HCT116 (cell line): ENCODE results near the gene DTNBP1. TPM values are rescaled to one million over a fixed set of nuclear protein-coding genes. Genes with fewer than 3 reads are reported as not detected.

Experiments used
- ATAC-seq: fragments of 200-7000 bp; cut with Tn5 transposase; 2 replicates; pipeline ENCODE4 v1.9.1; 2020; ENCODE audit warnings: mild to moderate bottlenecking, moderate library complexity
- BruUV-seq: library from RNA; stranded (reverse); fragments of 400-500 nt; replicated peaks from 2 replicates; lab custom pipeline; 2021; lab: Mats Ljungman, UMichigan
- CTCF ChIA-PET: fragments of 300-600 bp; sonication (Branson Sonifier 250); formaldehyde crosslinking; loops from one replicate; lab custom pipeline; 2021; ENCODE audit warnings: antibody characterized with exemption; lab: Charles Lee
- POLR2A ChIA-PET: fragments of 300-600, 350-600 bp; sonication (Branson Sonifier 250); formaldehyde crosslinking; loops from one replicate; lab custom pipeline; 2021; ENCODE audit warnings: antibody characterized with exemption; lab: Charles Lee
- RAD21 ChIA-PET, 2 experiments: fragments of 300-600 bp; sonication (Branson Sonifier 250); formaldehyde crosslinking; loops; one replicate each; lab custom pipeline; 2023; ENCODE audit warnings: low total read pairs in 2 of 2; ENCODE audit not compliant: uncharacterized antibody in 2 of 2, unreplicated experiment in 2 of 2, low non-redundant PET in 1 of 2; lab: Charles Lee
- DNase-seq: peaks from one replicate; pipeline ENCODE4 v3.0.0-alpha.2; 2010; ENCODE audit warnings: low read depth, low spot score
- H2AFZ ChIP-seq: fragments of 200-600 bp; shearing (Covaris generic), sonication (generic); 2 replicates; pipeline ENCODE4 v1.6.1; 2017; ENCODE audit warnings: low read depth, mixed run types, mixed read lengths, antibody characterized with exemption, low read length; ENCODE audit not compliant: poor library complexity, severe bottlenecking
- H3K27ac ChIP-seq: 2 replicates; pipeline ENCODE4 v1.5.1; 2012; ENCODE audit warnings: low read depth, low read length
- H3K27me3 ChIP-seq: fragments of 200-600 bp; sonication (generic); 2 replicates; pipeline ENCODE4 v1.6.1; 2016; ENCODE audit warnings: mixed run types, low read length, mixed read lengths; ENCODE audit not compliant: insufficient read depth
- H3K36me3 ChIP-seq, 2 experiments: fragments of 200-500 bp in 1 of 2; fragments of 200-600 bp in 1 of 2; sonication (Bioruptor generic) in 1 of 2; sonication (generic) in 1 of 2; 2 replicates each; pipeline versions ENCODE4 v1.5.1 to v1.6.1; 2014 to 2016; ENCODE audit warnings: low read length in 2 of 2, inconsistent platforms in 1 of 2, mixed read lengths in 1 of 2, mixed run types in 1 of 2; ENCODE audit not compliant: insufficient read depth in 2 of 2, control insufficient read depth in 1 of 2
- H3K4me1 ChIP-seq, 2 experiments: fragments of 200-600 bp in 1 of 2; sonication (generic) in 1 of 2; 2 replicates each; pipeline versions ENCODE4 v1.5.1 to v1.6.1; 2012 to 2017; ENCODE audit warnings: low read length in 2 of 2, inconsistent platforms in 1 of 2, mild to moderate bottlenecking in 1 of 2, mixed read lengths in 1 of 2, mixed run types in 1 of 2, moderate library complexity in 1 of 2; ENCODE audit not compliant: insufficient read depth in 2 of 2, control insufficient read depth in 1 of 2
- H3K4me2 ChIP-seq: fragments of 200-600 bp; sonication (generic); 2 replicates; pipeline ENCODE4 v1.6.1; 2017; ENCODE audit warnings: mixed run types, low read length, mixed read lengths
- H3K4me3 ChIP-seq, 2 experiments: fragments of 200-600 bp in 1 of 2; sonication (generic) in 1 of 2; replicated peaks in 1 of 2; 2 replicates each; pipeline ENCODE4 v1.5.1; 2011 to 2016; ENCODE audit warnings: low read length in 2 of 2, control low read depth in 1 of 2, low read depth in 1 of 2, mild to moderate bottlenecking in 1 of 2, mixed read lengths in 1 of 2, mixed run types in 1 of 2
- H3K79me2 ChIP-seq: fragments of 200-600 bp; sonication (generic); 2 replicates; pipeline ENCODE4 v1.6.1; 2017; ENCODE audit warnings: mild to moderate bottlenecking, mixed run types, low read length, moderate library complexity, mixed read lengths; ENCODE audit not compliant: insufficient read depth
- H3K9ac ChIP-seq: fragments of 200-600 bp; sonication (generic); 2 replicates; pipeline ENCODE4 v1.6.1; 2016; ENCODE audit warnings: low read length, mixed read lengths
- H3K9me2 ChIP-seq: fragments of 200-600 bp; sonication (generic), shearing (Covaris generic); 2 replicates; pipeline ENCODE4 v1.6.1; 2017; ENCODE audit warnings: mixed run types, mild to moderate bottlenecking, moderate library complexity; ENCODE audit not compliant: insufficient read depth
- H3K9me3 ChIP-seq, 2 experiments: fragments of 200-500 bp in 1 of 2; fragments of 200-600 bp in 1 of 2; sonication (Bioruptor generic) in 1 of 2; sonication (generic) in 1 of 2; 2 replicates each; pipeline ENCODE4 v1.6.1; 2014 to 2017; ENCODE audit warnings: low read length in 2 of 2, mixed read lengths in 2 of 2, inconsistent platforms in 1 of 2, low read depth in 1 of 2, mild to moderate bottlenecking in 1 of 2, mixed run types in 1 of 2, moderate library complexity in 1 of 2; ENCODE audit not compliant: control insufficient read depth in 1 of 2, insufficient read depth in 1 of 2
- H4K20me1 ChIP-seq: fragments of 200-600 bp; sonication (generic), shearing (Covaris generic); 2 replicates; pipeline ENCODE4 v1.6.1; 2017; ENCODE audit warnings: mixed run types, mild to moderate bottlenecking, moderate library complexity; ENCODE audit not compliant: insufficient read depth
- CBX3 ChIP-seq: IDR thresholded peaks from 2 replicates; pipeline ENCODE4 v1.6.1; 2012; ENCODE audit warnings: low read depth
- CEBPB ChIP-seq: IDR thresholded peaks from 2 replicates; pipeline ENCODE4 v1.6.1; 2012; ENCODE audit warnings: low read depth
- ELF1 ChIP-seq: IDR thresholded peaks from 2 replicates; pipeline ENCODE4 v1.6.1; 2012; ENCODE audit warnings: low read depth, borderline replicate concordance
- EZH2 ChIP-seq: fragments of 200-600 bp; sonication (generic); IDR thresholded peaks from 2 replicates; pipeline ENCODE4 v1.6.1; 2017; ENCODE audit warnings: antibody characterized with exemption, mixed run types
- FOSL1 ChIP-seq: IDR thresholded peaks from 2 replicates; pipeline ENCODE4 v1.6.1; 2012; ENCODE audit warnings: low read depth
- JUND ChIP-seq: IDR thresholded peaks from 2 replicates; pipeline ENCODE4 v1.6.1; 2012
- POLR2A ChIP-seq: IDR thresholded peaks from 2 replicates; pipeline ENCODE4 v1.7.0; 2011; ENCODE audit warnings: borderline replicate concordance; ENCODE audit not compliant: insufficient read depth, insufficient read length; ENCODE audit errors: extremely low read depth
- POLR2AphosphoS5 ChIP-seq: IDR thresholded peaks from 2 replicates; pipeline ENCODE4 v1.6.1; 2011; ENCODE audit warnings: mild to moderate bottlenecking, low read depth, low read length, moderate library complexity
- RAD21 ChIP-seq: IDR thresholded peaks from 2 replicates; pipeline ENCODE4 v1.6.1; 2012; ENCODE audit warnings: low read depth, mild to moderate bottlenecking
- SRF ChIP-seq: IDR thresholded peaks from 2 replicates; pipeline ENCODE4 v1.6.1; 2012; ENCODE audit warnings: low read depth
- TCF7L2 ChIP-seq: IDR thresholded peaks from 2 replicates; pipeline ENCODE4 v1.7.0; 2011; ENCODE audit warnings: borderline replicate concordance, inconsistent platforms; ENCODE audit not compliant: insufficient read depth, insufficient read length; ENCODE audit errors: extremely low read depth
- ZFX ChIP-seq: fragments of 450-650 bp; IDR thresholded peaks from 2 replicates; pipeline ENCODE4 v1.6.1; 2017
- ZNF274 ChIP-seq: fragments of 200-500 bp; sonication (Bioruptor generic); IDR thresholded peaks from 2 replicates; pipeline ENCODE4 v1.6.1; 2014; ENCODE audit warnings: mild to moderate bottlenecking, low read depth, low read length, inconsistent platforms
- intact Hi-C: fragments of 100-400 bp; cut with micrococcal nuclease; formaldehyde crosslinking; loops from 2 replicates; pipeline ENCODE4 v1.10.0; 2022
- total RNA-seq: library from RNA; stranded (reverse); gene quantifications from one replicate; pipeline ENCODE4 v1.2.1, GENCODE V29; 2021; ENCODE audit not compliant: unreplicated experiment
- TF ChIP-seq, protein P1 (sequence below), 3 experiments: fragments of 200-600 bp in 1 of 3; sonication (generic) in 1 of 3; IDR thresholded peaks in 2 of 3; conservative IDR thresholded peaks in 1 of 3; 2 replicates each; pipeline ENCODE4 v1.5.1; 2012 to 2017; ENCODE audit warnings: low read depth in 2 of 3, low read length in 2 of 3, antibody characterized with exemption in 1 of 3, borderline replicate concordance in 1 of 3, control low read depth in 1 of 3, mild to moderate bottlenecking in 1 of 3, mixed read lengths in 1 of 3, mixed run types in 1 of 3, moderate library complexity in 1 of 3; ENCODE audit not compliant: insufficient read depth in 1 of 3

Gene DTNBP1
- total RNA-seq, 1 experiment from 2014 or later, result 16.7 TPM

DNA sequence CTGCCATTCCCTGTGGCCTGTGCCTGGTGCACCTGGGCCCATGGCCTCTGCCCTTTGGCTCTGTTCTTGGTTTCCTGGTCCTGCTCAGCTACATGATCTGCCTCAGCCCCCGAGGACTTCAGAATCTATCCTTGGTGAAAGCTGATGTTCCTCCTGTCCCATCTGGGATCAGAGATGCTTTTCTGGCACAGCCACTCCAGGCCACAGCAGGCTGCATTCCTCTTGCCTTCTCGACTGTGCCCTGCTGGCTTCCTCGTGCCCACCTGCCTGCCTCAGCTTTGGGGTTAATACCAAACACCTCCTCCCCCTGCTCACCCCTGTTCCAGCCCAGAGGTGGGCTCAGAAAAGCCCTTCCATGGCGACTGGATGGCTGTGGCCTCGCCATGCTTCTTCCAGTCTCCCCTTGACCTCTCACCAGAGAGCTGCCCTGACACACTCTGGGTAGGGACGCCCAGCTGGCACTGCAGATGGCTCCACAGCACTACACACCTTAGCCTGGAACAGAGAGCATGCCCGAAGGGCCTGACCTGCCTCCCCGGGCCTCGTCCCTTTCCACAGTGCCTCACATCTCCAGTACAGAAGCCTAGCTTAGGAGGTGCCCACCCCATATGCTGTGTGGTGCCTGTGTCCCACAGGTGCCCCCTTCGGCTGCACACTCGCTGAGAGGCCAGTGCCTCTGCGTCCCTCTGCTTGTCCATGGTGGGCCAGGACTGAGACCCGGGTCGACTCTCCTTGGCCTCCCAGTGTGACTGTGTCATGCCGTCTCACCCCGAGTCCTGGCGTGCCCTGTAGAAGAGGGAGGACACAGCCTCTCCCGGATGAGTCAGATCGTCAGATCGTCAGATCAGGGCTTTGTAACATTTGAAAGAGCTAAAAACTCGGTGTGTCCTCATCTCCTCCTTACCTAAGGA, 148.8 kb downstream of the DTNBP1 start:
- no peak overlapping the region for H3K27ac ChIP-seq
- no TSS peak for BruUV-seq
- no peak overlapping the region for H3K4me3 ChIP-seq
- no peak for DNase-seq
- POLR2A ChIA-PET, result no interaction called here
- no peaks in the 10 kb centered on the region for H3K79me2 ChIP-seq
- intact Hi-C loops, result no loop called here
- no peaks in the 10 kb centered on the region for H3K9me2 ChIP-seq
- H4K20me1 ChIP-seq, result no peaks in the 10 kb centered on the region
- CTCF ChIA-PET, result no interaction called here
- peaks cover 0 to 2% of the 10 kb centered on the region in 2 experiments; a peak in 1 of 4 replicates for H3K36me3 ChIP-seq
- no peaks in the 10 kb centered on the region for H3K4me1 ChIP-seq
- no peak for TF ChIP-seq TCF7L2
- TF ChIP-seq FOSL1, result no peak
- TF ChIP-seq, all 23 proteins: peak for 0
- H3K9me3 ChIP-seq, result no peaks in the 10 kb centered on the region
- RAD21 ChIA-PET, result no interaction called here
- no peak for ATAC-seq
- no peaks in the 10 kb centered on the region for H3K27me3 ChIP-seq
- no peak overlapping the region for H3K4me2 ChIP-seq
- no peak overlapping the region for H3K9ac ChIP-seq
- no peak overlapping the region for H2AFZ ChIP-seq

DNA sequence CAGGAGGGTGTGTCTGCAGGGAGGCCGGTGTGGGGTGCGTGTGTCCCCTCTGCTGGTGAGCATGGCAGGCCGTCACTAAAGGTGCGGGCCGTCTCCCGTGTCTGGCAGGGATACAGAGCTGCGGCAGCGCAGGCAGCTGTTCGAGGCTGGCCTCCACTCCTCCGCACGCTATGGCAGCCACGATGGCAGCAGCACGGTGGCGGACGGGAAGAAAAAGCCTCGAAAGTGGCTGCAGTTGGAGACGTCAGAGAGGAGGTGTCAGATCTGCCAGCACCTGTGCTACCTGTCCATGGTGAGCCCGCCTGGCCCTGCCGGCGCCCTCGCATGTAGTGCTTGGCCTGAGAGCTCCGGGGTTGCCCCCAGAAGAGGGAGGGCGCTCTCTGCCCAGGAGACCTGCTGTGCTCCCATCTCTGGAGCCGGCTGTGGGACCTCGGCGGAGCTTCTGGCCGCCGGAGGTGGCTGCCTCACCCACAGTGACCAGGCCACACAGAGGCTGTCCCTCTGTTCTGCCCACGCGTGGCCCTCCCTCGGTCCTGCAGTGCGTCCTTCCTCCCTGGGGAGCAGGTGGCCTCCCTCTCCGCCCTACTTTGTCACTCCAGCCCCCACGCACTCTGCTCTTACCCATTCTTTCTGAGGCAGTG, 149.6 kb downstream of the DTNBP1 start:
- H3K36me3 ChIP-seq, result peaks cover 0 to 2% of the 10 kb centered on the region in 2 experiments; a peak in 1 of 4 replicates
- no peak overlapping the region for H3K9ac ChIP-seq
- CTCF ChIA-PET, result no interaction called here
- no peak overlapping the region for H2AFZ ChIP-seq
- no peak overlapping the region for H3K4me2 ChIP-seq
- no peak for DNase-seq
- no peaks in the 10 kb centered on the region for H4K20me1 ChIP-seq
- no peaks in the 10 kb centered on the region for H3K9me3 ChIP-seq
- no peak overlapping the region for H3K4me3 ChIP-seq
- no TSS peak for BruUV-seq
- TF ChIP-seq ZFX, result no peak
- no peak for TF ChIP-seq RAD21
- TF ChIP-seq EZH2, result no peak
- no peak for TF ChIP-seq CEBPB
- TF ChIP-seq POLR2A, result no peak
- TF ChIP-seq, protein P1, sequence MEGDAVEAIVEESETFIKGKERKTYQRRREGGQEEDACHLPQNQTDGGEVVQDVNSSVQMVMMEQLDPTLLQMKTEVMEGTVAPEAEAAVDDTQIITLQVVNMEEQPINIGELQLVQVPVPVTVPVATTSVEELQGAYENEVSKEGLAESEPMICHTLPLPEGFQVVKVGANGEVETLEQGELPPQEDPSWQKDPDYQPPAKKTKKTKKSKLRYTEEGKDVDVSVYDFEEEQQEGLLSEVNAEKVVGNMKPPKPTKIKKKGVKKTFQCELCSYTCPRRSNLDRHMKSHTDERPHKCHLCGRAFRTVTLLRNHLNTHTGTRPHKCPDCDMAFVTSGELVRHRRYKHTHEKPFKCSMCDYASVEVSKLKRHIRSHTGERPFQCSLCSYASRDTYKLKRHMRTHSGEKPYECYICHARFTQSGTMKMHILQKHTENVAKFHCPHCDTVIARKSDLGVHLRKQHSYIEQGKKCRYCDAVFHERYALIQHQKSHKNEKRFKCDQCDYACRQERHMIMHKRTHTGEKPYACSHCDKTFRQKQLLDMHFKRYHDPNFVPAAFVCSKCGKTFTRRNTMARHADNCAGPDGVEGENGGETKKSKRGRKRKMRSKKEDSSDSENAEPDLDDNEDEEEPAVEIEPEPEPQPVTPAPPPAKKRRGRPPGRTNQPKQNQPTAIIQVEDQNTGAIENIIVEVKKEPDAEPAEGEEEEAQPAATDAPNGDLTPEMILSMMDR (IDR thresholded peaks at IDR 0.05 in 2 of 3, conservative IDR thresholded peaks at IDR 0.05 in 1 of 3; ENCODE audit: borderline replicate concordance in 1 of 3, insufficient read depth in 1 of 3, low read depth in 2 of 3, low read length in 2 of 3), result no peak
- TF ChIP-seq JUND, result no peak
- no peak for TF ChIP-seq SRF
- no peak for TF ChIP-seq ZNF274
- no peak for TF ChIP-seq ELF1
- no peak for TF ChIP-seq POLR2AphosphoS5
- TF ChIP-seq CBX3, result no peak
- TF ChIP-seq, all 23 proteins: peak for 0
- no peaks in the 10 kb centered on the region for H3K4me1 ChIP-seq
- no peaks in the 10 kb centered on the region for H3K27me3 ChIP-seq
- POLR2A ChIA-PET, result no interaction called here
- H3K27ac ChIP-seq, result no peak overlapping the region
- RAD21 ChIA-PET, result no interaction called here
- intact Hi-C loops, result no loop called here
- H3K79me2 ChIP-seq, result no peaks in the 10 kb centered on the region
- no peaks in the 10 kb centered on the region for H3K9me2 ChIP-seq
- ATAC-seq, result no peak
